Mucosa of descending colon (tissue), 3 donors: ENCODE data around the gene LEPR. TPM values are rescaled to one million over a fixed set of nuclear protein-coding genes. Genes with fewer than 3 reads are reported as not detected.
A peak's percentile ranks its signal among the peaks of the same experiment; 100 is the strongest.
"Not testable (repeated sequence)": the region's sequence is repeated elsewhere in the genome, so short reads cannot be mapped to it uniquely, and the experiment has no call there.

Source experiments
- ATAC-seq: fragments of 200-7000 bp; cut with Tn5 transposase; one replicate; pipeline ENCODE4 v1.9.1; 2020; ENCODE audit warnings: mild to moderate bottlenecking, moderate library complexity
- DNase-seq, 3 donors: peaks; one replicate each; pipeline ENCODE4 v3.0.0-alpha.2; 2020
- H3K36me3 ChIP-seq: fragments of 200-600 bp; one replicate; pipeline ENCODE4 v1.8.0; 2021; ENCODE audit warnings: low read depth, mild to moderate bottlenecking
- H3K4me1 ChIP-seq: fragments of 200-600 bp; one replicate; pipeline ENCODE4 v1.8.0; 2021; ENCODE audit warnings: low read depth, mild to moderate bottlenecking
- H3K4me3 ChIP-seq: fragments of 200-600 bp; one replicate; pipeline ENCODE4 v1.8.0; 2021; ENCODE audit warnings: mild to moderate bottlenecking
- H3K9me3 ChIP-seq: fragments of 200-600 bp; one replicate; pipeline ENCODE4 v1.8.0; 2021; ENCODE audit warnings: mild to moderate bottlenecking
- intact Hi-C, 2 donors: fragments of 100-400 bp; cut with DNase I in 1 of 2; cut with micrococcal nuclease in 1 of 2; formaldehyde crosslinking; loops; one replicate each; pipeline versions ENCODE4 v1.11.0 to v1.11.1; 2022; cut with DNase I, micrococcal nuclease
- total RNA-seq, 3 donors: library from RNA; stranded (reverse); fragmentation: NEBNext Ultra II Directional in 2 of 3; extraction: Animal tissue kit (Norgen Biotek cat#: 25700) in 2 of 3; gene quantifications; one replicate each; pipeline versions ENCODE4 v1.2.1 to v1.2.4, GENCODE V29; 2021 to 2023
- TF ChIP-seq, protein P1 (sequence below): fragments of 200-600 bp; IDR thresholded peaks from one replicate; pipeline ENCODE4 v1.8.0; 2022; ENCODE audit warnings: antibody characterized with exemption, mild to moderate bottlenecking
- donor health status: DM: no; HTN: no; CAD: no; lungs with moderate emphysema.
- donor health status: DM: no; HTN: no; CAD: no.
- donor health status: DM: no; HTN: yes; CAD: no.

Gene LEPR
- total RNA-seq, 3 donors from 2014 or later: 2.6 to 7.5 (median 4.6) TPM

- no peak overlapping the region for H3K4me3 ChIP-seq
- TF ChIP-seq, protein P1, sequence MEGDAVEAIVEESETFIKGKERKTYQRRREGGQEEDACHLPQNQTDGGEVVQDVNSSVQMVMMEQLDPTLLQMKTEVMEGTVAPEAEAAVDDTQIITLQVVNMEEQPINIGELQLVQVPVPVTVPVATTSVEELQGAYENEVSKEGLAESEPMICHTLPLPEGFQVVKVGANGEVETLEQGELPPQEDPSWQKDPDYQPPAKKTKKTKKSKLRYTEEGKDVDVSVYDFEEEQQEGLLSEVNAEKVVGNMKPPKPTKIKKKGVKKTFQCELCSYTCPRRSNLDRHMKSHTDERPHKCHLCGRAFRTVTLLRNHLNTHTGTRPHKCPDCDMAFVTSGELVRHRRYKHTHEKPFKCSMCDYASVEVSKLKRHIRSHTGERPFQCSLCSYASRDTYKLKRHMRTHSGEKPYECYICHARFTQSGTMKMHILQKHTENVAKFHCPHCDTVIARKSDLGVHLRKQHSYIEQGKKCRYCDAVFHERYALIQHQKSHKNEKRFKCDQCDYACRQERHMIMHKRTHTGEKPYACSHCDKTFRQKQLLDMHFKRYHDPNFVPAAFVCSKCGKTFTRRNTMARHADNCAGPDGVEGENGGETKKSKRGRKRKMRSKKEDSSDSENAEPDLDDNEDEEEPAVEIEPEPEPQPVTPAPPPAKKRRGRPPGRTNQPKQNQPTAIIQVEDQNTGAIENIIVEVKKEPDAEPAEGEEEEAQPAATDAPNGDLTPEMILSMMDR: no peak
- H3K9me3 ChIP-seq: no peaks in the 10 kb centered on the region
- H3K4me1 ChIP-seq: no peaks in the 10 kb centered on the region
- no peaks in the 10 kb centered on the region for H3K36me3 ChIP-seq
- intact Hi-C loops: no loop called here
- DNase-seq (no peak), ATAC-seq (no peak)
Measured at GRCh38 chr1:65449214-65449823, 28.9 kb downstream of the LEPR start.

DNA sequence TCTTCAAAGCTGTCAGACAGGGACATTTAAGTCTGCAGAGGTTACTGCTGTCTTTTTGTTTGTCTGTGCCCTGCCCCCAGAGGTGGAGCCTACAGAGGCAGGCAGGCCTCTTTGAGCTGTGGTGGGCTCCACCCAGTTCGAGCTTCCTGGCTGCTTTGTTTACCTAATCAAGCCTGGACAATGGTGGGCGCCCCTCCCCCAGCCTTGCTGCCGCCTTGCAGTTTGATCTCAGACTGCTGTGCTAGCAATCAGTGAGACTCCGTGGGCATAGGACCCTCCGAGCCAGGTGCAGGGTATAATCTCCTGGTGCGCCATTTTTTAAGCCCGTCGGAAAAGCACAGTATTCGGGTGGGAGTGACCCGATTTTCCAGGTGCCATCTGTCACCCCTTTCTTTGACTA is 35.2 kb downstream of the LEPR start:
- H3K4me1 ChIP-seq, intact Hi-C loops, H3K4me3 ChIP-seq, DNase-seq, ATAC-seq, H3K36me3 ChIP-seq, H3K9me3 ChIP-seq: not testable (repeated sequence)

- TF ChIP-seq, protein P1: no peak
- H3K4me3 ChIP-seq: no peak overlapping the region
- no peaks in the 10 kb centered on the region for H3K4me1 ChIP-seq
- H3K36me3 ChIP-seq: no peaks in the 10 kb centered on the region
- ATAC-seq: no peak
- DNase-seq: no peak
- no peaks in the 10 kb centered on the region for H3K9me3 ChIP-seq
- intact Hi-C loops: no loop called here
Measured at GRCh38 chr1:65456481-65456880, 36.0 kb downstream of the LEPR start.

- DNase-seq (no peak), ATAC-seq (no peak)
- Histone ChIP-seq H3K36me3 (no peaks in the 10 kb centered on the region), H3K4me3 (no peak overlapping the region), H3K9me3 (no peaks in the 10 kb centered on the region), H3K4me1 (no peaks in the 10 kb centered on the region)
- intact Hi-C loops: no loop called here
- TF ChIP-seq, protein P1: no peak
Measured at GRCh38 chr1:65457868-65458267, 37.4 kb downstream of the LEPR start.

- TF ChIP-seq, protein P1: no peak
- no peaks in the 10 kb centered on the region for H3K4me1 ChIP-seq
- ATAC-seq: no peak
- H3K4me3 ChIP-seq: no peak overlapping the region
- H3K9me3 ChIP-seq: no peaks in the 10 kb centered on the region
- no peak for DNase-seq
- H3K36me3 ChIP-seq: no peaks in the 10 kb centered on the region
- intact Hi-C loops: no loop called here
Measured at GRCh38 chr1:65458730-65459396, 38.4 kb downstream of the LEPR start.

GRCh38 chr1:65459397-65459768 is 38.9 kb downstream of the LEPR start:
- TF ChIP-seq, protein P1: no peak
- ATAC-seq (peak; percentile 34), DNase-seq (no peak)
- Histone ChIP-seq H3K9me3 (no peaks in the 10 kb centered on the region), H3K36me3 (no peaks in the 10 kb centered on the region), H3K4me3 (no peak overlapping the region), H3K4me1 (no peaks in the 10 kb centered on the region)
- intact Hi-C loops: no loop called here

GRCh38 chr1:65465837-65466236 is 45.4 kb downstream of the LEPR start:
- H3K36me3 ChIP-seq, H3K4me1 ChIP-seq, intact Hi-C loops, DNase-seq, H3K9me3 ChIP-seq, H3K4me3 ChIP-seq, ATAC-seq: not testable (repeated sequence)
